ENCODE data around the gene CNIH2.
"Not testable (repeated sequence)": the region's sequence is repeated elsewhere in the genome, so short reads cannot be mapped to it uniquely, and the experiment has no call there.

Gene CNIH2

GRCh38 chr11:66243782-66244535 is 34.0 kb upstream of the CNIH2 start:
- H3K4me1 Mint-ChIP-seq (ENCODE audit: low read depth): no peaks in the 10 kb centered on the region
- H3K4me3 Mint-ChIP-seq: no peak overlapping the region
- no peaks in the 10 kb centered on the region for H3K36me3 Mint-ChIP-seq (ENCODE audit: low read depth)
- no peaks in the 10 kb centered on the region for H3K9me3 Mint-ChIP-seq
- H3K27me3 Mint-ChIP-seq: no peaks in the 10 kb centered on the region
- H3K27ac Mint-ChIP-seq: peak overlapping the region; percentile 40

- H3K27me3 Mint-ChIP-seq: no peaks in the 10 kb centered on the region
- H3K4me1 Mint-ChIP-seq (ENCODE audit: low read depth): no peaks in the 10 kb centered on the region
- H3K4me3 Mint-ChIP-seq: no peak overlapping the region
- H3K27ac Mint-ChIP-seq: no peak overlapping the region
- no peaks in the 10 kb centered on the region for H3K9me3 Mint-ChIP-seq
- peaks cover 3% of the 10 kb centered on the region for H3K36me3 Mint-ChIP-seq (ENCODE audit: low read depth)
Measured at GRCh38 chr11:66247295-66247694, 30.7 kb upstream of the CNIH2 start.

- no peak overlapping the region for H3K27ac Mint-ChIP-seq
- peaks cover 3% of the 10 kb centered on the region for H3K36me3 Mint-ChIP-seq (ENCODE audit: low read depth)
- H3K4me3 Mint-ChIP-seq: no peak overlapping the region
- no peaks in the 10 kb centered on the region for H3K4me1 Mint-ChIP-seq (ENCODE audit: low read depth)
- H3K9me3 Mint-ChIP-seq: no peaks in the 10 kb centered on the region
- H3K27me3 Mint-ChIP-seq: no peaks in the 10 kb centered on the region
Measured at GRCh38 chr11:66247801-66248200, 30.2 kb upstream of the CNIH2 start.

GRCh38 chr11:66248903-66249302 is 29.1 kb upstream of the CNIH2 start:
- Mint-ChIP-seq H3K4me3 (no peak overlapping the region), H3K27ac (no peak overlapping the region), H3K36me3 (ENCODE audit: low read depth) (peaks cover 3% of the 10 kb centered on the region), H3K4me1 (ENCODE audit: low read depth) (no peaks in the 10 kb centered on the region), H3K9me3 (no peaks in the 10 kb centered on the region), H3K27me3 (no peaks in the 10 kb centered on the region)

GRCh38 chr11:66251809-66252208 is 26.2 kb upstream of the CNIH2 start:
- H3K4me3 Mint-ChIP-seq: no peak overlapping the region
- no peaks in the 10 kb centered on the region for H3K9me3 Mint-ChIP-seq
- H3K36me3 Mint-ChIP-seq (ENCODE audit: low read depth): peaks cover 3% of the 10 kb centered on the region
- no peaks in the 10 kb centered on the region for H3K27me3 Mint-ChIP-seq
- H3K4me1 Mint-ChIP-seq (ENCODE audit: low read depth): peaks cover 10% of the 10 kb centered on the region
- H3K27ac Mint-ChIP-seq: no peak overlapping the region

GRCh38 chr11:66253081-66253480 is 24.9 kb upstream of the CNIH2 start:
- not testable (repeated sequence) for H3K4me3 Mint-ChIP-seq; H3K36me3 Mint-ChIP-seq (ENCODE audit: low read depth); H3K27me3 Mint-ChIP-seq; H3K9me3 Mint-ChIP-seq
- peaks cover 13% of the 10 kb centered on the region for H3K4me1 Mint-ChIP-seq (ENCODE audit: low read depth)
- H3K27ac Mint-ChIP-seq: peak overlapping the region; percentile 65

GRCh38 chr11:66258473-66258893 is 19.5 kb upstream of the CNIH2 start:
- peaks cover 22% of the 10 kb centered on the region for H3K36me3 Mint-ChIP-seq (ENCODE audit: low read depth)
- H3K9me3 Mint-ChIP-seq: no peaks in the 10 kb centered on the region
- no peaks in the 10 kb centered on the region for H3K27me3 Mint-ChIP-seq
- H3K27ac Mint-ChIP-seq: peak overlapping the region; percentile 83
- H3K4me3 Mint-ChIP-seq: peak overlapping the region; percentile 94
- H3K4me1 Mint-ChIP-seq (ENCODE audit: low read depth): peaks cover 31% of the 10 kb centered on the region

GRCh38 chr11:66259225-66259624 is 18.8 kb upstream of the CNIH2 start:
- H3K4me3 Mint-ChIP-seq: peak overlapping the region; percentile 94
- H3K4me1 Mint-ChIP-seq (ENCODE audit: low read depth): peaks cover 31% of the 10 kb centered on the region
- H3K27me3 Mint-ChIP-seq: no peaks in the 10 kb centered on the region
- H3K9me3 Mint-ChIP-seq: no peaks in the 10 kb centered on the region
- peak overlapping the region; percentile 83 for H3K27ac Mint-ChIP-seq
- H3K36me3 Mint-ChIP-seq (ENCODE audit: low read depth): peaks cover 24% of the 10 kb centered on the region

GRCh38 chr11:66259956-66260355 is 18.0 kb upstream of the CNIH2 start:
- no peaks in the 10 kb centered on the region for H3K9me3 Mint-ChIP-seq
- no peaks in the 10 kb centered on the region for H3K27me3 Mint-ChIP-seq
- no peak overlapping the region for H3K27ac Mint-ChIP-seq
- H3K4me3 Mint-ChIP-seq: peak overlapping the region; percentile 94
- peaks cover 31% of the 10 kb centered on the region for H3K4me1 Mint-ChIP-seq (ENCODE audit: low read depth)
- peaks cover 31% of the 10 kb centered on the region for H3K36me3 Mint-ChIP-seq (ENCODE audit: low read depth)

GRCh38 chr11:66261578-66261977 is 16.4 kb upstream of the CNIH2 start:
- no peaks in the 10 kb centered on the region for H3K9me3 Mint-ChIP-seq
- H3K36me3 Mint-ChIP-seq (ENCODE audit: low read depth): peaks cover 31% of the 10 kb centered on the region
- H3K27ac Mint-ChIP-seq: no peak overlapping the region
- no peaks in the 10 kb centered on the region for H3K27me3 Mint-ChIP-seq
- no peak overlapping the region for H3K4me3 Mint-ChIP-seq
- H3K4me1 Mint-ChIP-seq (ENCODE audit: low read depth): peaks cover 23% of the 10 kb centered on the region

GRCh38 chr11:66262191-66262590 is 15.8 kb upstream of the CNIH2 start:
- H3K9me3 Mint-ChIP-seq: no peaks in the 10 kb centered on the region
- peaks cover 22% of the 10 kb centered on the region for H3K4me1 Mint-ChIP-seq (ENCODE audit: low read depth)
- no peak overlapping the region for H3K27ac Mint-ChIP-seq

GRCh38 chr11:66262696-66263095 is 15.3 kb upstream of the CNIH2 start:
- Mint-ChIP-seq H3K4me1 (ENCODE audit: low read depth) (peaks cover 24% of the 10 kb centered on the region), H3K9me3 (no peaks in the 10 kb centered on the region), H3K27ac (no peak overlapping the region), H3K27me3 (no peaks in the 10 kb centered on the region), H3K4me3 (no peak overlapping the region), H3K36me3 (ENCODE audit: low read depth) (peaks cover 31% of the 10 kb centered on the region)

More at GRCh38 chr11:66262191-66262590, 15.8 kb upstream of the CNIH2 start:
- Mint-ChIP-seq H3K4me3 (no peak overlapping the region), H3K27me3 (no peaks in the 10 kb centered on the region), H3K36me3 (ENCODE audit: low read depth) (peaks cover 31% of the 10 kb centered on the region)

- Mint-ChIP-seq H3K9me3 (no peaks in the 10 kb centered on the region), H3K27ac (no peak overlapping the region), H3K4me3 (no peak overlapping the region), H3K36me3 (ENCODE audit: low read depth) (peaks cover 31% of the 10 kb centered on the region), H3K4me1 (ENCODE audit: low read depth) (peaks cover 27% of the 10 kb centered on the region), H3K27me3 (no peaks in the 10 kb centered on the region)
Measured at GRCh38 chr11:66263231-66263630, 14.7 kb upstream of the CNIH2 start.

- H3K9me3 Mint-ChIP-seq: no peaks in the 10 kb centered on the region
- H3K36me3 Mint-ChIP-seq (ENCODE audit: low read depth): peaks cover 30% of the 10 kb centered on the region
- no peak overlapping the region for H3K27ac Mint-ChIP-seq
- no peak overlapping the region for H3K4me3 Mint-ChIP-seq
- no peaks in the 10 kb centered on the region for H3K27me3 Mint-ChIP-seq
- H3K4me1 Mint-ChIP-seq (ENCODE audit: low read depth): peaks cover 22% of the 10 kb centered on the region
Measured at GRCh38 chr11:66263785-66264184, 14.2 kb upstream of the CNIH2 start.

- H3K27me3 Mint-ChIP-seq: no peaks in the 10 kb centered on the region
- peaks cover 29% of the 10 kb centered on the region for H3K36me3 Mint-ChIP-seq (ENCODE audit: low read depth)
- no peak overlapping the region for H3K4me3 Mint-ChIP-seq
- no peak overlapping the region for H3K27ac Mint-ChIP-seq
- H3K9me3 Mint-ChIP-seq: no peaks in the 10 kb centered on the region
- H3K4me1 Mint-ChIP-seq (ENCODE audit: low read depth): peaks cover 19% of the 10 kb centered on the region
Measured at GRCh38 chr11:66264383-66264782, 13.6 kb upstream of the CNIH2 start.

GRCh38 chr11:66264914-66265313 is 13.1 kb upstream of the CNIH2 start:
- Mint-ChIP-seq H3K36me3 (ENCODE audit: low read depth) (peaks cover 27% of the 10 kb centered on the region), H3K4me3 (no peak overlapping the region), H3K4me1 (ENCODE audit: low read depth) (peaks cover 19% of the 10 kb centered on the region), H3K9me3 (no peaks in the 10 kb centered on the region), H3K27me3 (no peaks in the 10 kb centered on the region), H3K27ac (no peak overlapping the region)

Data from stimulated activated naive CD8-positive, alpha-beta T cell treated with anti-CD3 and anti-CD28 coated beads, Interleukin-15, Interleukin-2, amounts not matched to agents 100 ng/mL and 50 ng/mL, for 24 hours (primary cell).